ENCODE results near the gene EPHA6.

- TF ChIP-seq SREBF2 (IDR thresholded peaks at IDR 0.05; ENCODE audit: low read length) (no peak), CHD2 (IDR thresholded peaks at IDR 0.05; ENCODE audit: borderline replicate concordance, low read depth, low read length) (no peak), JUNB (IDR thresholded peaks at IDR 0.05) (no peak), CTCF (IDR thresholded peaks at IDR 0.05 in 2 of 3, conservative IDR thresholded peaks at IDR 0.05 in 1 of 3; ENCODE audit: control insufficient read depth in 2 of 3, extremely low read depth in 1 of 3, insufficient read depth in 1 of 3, low read depth in 3 of 3, low read length in 3 of 3) (no peak), TCF12 (IDR thresholded peaks at IDR 0.05; ENCODE audit: low read depth, low read length) (no peak), YY1 (IDR thresholded peaks at IDR 0.05; ENCODE audit: low read depth, low read length) (no peak), BRCA1 (IDR thresholded peaks at IDR 0.05; ENCODE audit: low read depth, low read length) (no peak), E2F8 (IDR thresholded peaks at IDR 0.05; ENCODE audit: low read depth, partially characterized antibody) (no peak), EZH2 (IDR thresholded peaks at IDR 0.05; ENCODE audit: borderline replicate concordance, control insufficient read depth, low read depth, low read length) (no peak), MAX (IDR thresholded peaks at IDR 0.05; ENCODE audit: low read depth, low read length) (no peak), HDAC2 (IDR thresholded peaks at IDR 0.05) (no peak), TBL1XR1 (IDR thresholded peaks at IDR 0.05; ENCODE audit: low read depth, low read length) (no peak)
- TF ChIP-seq, protein P1, sequence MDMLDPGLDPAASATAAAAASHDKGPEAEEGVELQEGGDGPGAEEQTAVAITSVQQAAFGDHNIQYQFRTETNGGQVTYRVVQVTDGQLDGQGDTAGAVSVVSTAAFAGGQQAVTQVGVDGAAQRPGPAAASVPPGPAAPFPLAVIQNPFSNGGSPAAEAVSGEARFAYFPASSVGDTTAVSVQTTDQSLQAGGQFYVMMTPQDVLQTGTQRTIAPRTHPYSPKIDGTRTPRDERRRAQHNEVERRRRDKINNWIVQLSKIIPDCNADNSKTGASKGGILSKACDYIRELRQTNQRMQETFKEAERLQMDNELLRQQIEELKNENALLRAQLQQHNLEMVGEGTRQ (IDR thresholded peaks at IDR 0.05; ENCODE audit: borderline replicate concordance, low read depth, low read length), result no peak
- TF ChIP-seq, protein P2, sequence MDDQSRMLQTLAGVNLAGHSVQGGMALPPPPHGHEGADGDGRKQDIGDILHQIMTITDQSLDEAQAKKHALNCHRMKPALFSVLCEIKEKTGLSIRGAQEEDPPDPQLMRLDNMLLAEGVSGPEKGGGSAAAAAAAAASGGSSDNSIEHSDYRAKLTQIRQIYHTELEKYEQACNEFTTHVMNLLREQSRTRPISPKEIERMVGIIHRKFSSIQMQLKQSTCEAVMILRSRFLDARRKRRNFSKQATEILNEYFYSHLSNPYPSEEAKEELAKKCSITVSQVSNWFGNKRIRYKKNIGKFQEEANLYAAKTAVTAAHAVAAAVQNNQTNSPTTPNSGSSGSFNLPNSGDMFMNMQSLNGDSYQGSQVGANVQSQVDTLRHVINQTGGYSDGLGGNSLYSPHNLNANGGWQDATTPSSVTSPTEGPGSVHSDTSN (IDR thresholded peaks at IDR 0.05; ENCODE audit: insufficient replicate concordance, low read depth, low read length), result no peak
Measured at GRCh38 chr3:96843505-96844203, 29.3 kb downstream of the EPHA6 start.

Data from GM12878 (cell line).